GM13977 (cell line): ENCODE results near the gene ARHGAP22.

Experiments
- DNase-seq: peaks from one replicate; pipeline ENCODE4 v3.0.0; 2012; ENCODE audit warnings: low spot score
- CTCF ChIP-seq: IDR thresholded peaks from 2 replicates; pipeline ENCODE4 v1.5.1; 2012; ENCODE audit warnings: mild to moderate bottlenecking, control low read depth; ENCODE audit not compliant: insufficient read depth; ENCODE audit errors: extremely low read depth, missing control alignments
- in situ Hi-C: fragments of 300-500 bp; cut with MboI; formaldehyde crosslinking; loops from one replicate; pipeline ENCODE4 v1.12.0; 2022; ENCODE audit warnings: low sequenced_read_pairs, low pct_unique_long_range_greater_than_20kb, mixed read lengths, inconsistent platforms; ENCODE audit not compliant: unreplicated experiment

The ARHGAP22 gene

DNA sequence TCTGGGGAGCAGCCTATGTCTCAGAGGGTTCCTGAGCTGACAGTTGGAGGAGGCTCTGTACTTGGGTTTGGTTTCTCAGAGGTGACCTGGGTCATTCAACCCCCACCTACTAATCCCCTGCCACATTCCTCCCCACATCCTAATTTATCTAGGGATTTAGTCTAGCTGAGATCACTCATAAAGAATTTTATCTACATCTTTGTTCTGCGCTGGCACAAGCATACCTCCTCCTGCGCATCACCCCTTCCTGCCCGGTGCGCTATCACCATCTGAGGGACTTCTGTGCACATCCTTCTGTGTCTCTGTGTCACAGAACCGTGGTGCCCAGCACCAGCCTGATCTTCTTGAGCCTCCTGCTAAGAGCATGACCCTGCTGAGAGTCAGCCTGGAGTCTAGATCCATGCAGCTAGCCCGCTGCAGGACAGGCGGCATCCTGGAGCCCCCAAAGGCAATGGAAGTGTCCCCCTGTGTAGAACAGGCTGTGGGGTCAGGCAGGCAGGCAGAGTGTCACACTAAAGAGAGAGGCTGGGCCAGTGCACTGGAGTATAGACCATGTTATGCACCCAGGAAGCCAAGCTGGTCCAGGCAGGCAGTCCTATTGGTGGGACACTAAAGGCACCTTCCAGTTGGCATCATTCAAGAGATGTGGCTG lies 63.6 kb downstream of the ARHGAP22 start:
- in situ Hi-C loops = loop anchor here (10.0 kb wide), 1 partner anchor 54 kb away; no protein-coding TSS in a partner anchor
- DNase-seq = no peak
- no peak for TF ChIP-seq CTCF

DNA sequence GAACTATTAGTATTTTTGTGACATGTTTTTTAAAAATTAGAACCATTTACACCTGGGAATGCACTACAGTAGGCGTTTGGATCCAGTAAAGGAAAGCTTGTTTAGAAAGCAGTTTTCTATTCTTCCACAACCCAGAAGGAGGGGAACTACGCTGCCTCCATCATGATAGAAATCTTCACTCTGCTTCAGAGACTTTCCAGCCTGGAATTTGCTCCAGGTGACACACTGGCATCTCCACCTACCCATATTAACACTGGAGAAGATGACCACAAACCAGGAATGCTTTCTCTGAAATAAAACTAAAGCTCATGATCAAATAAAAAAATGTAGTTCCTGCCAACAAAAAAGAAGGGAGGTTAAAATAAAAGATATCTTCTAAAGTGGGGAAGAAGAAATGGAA lies 66.3 kb downstream of the ARHGAP22 start:
- no peak for TF ChIP-seq CTCF
- in situ Hi-C loops = no loop called here
- DNase-seq = no peak

GRCh38 chr10:48536916-48537890 lies 67.7 kb downstream of the ARHGAP22 start:
- no peak for TF ChIP-seq CTCF
- no peak for DNase-seq
- in situ Hi-C loops = no loop called here

- TF ChIP-seq CTCF = no peak
- DNase-seq = no peak
- in situ Hi-C loops = no loop called here
Observed at GRCh38 chr10:48536156-48536500, 68.7 kb downstream of the ARHGAP22 start.

DNA sequence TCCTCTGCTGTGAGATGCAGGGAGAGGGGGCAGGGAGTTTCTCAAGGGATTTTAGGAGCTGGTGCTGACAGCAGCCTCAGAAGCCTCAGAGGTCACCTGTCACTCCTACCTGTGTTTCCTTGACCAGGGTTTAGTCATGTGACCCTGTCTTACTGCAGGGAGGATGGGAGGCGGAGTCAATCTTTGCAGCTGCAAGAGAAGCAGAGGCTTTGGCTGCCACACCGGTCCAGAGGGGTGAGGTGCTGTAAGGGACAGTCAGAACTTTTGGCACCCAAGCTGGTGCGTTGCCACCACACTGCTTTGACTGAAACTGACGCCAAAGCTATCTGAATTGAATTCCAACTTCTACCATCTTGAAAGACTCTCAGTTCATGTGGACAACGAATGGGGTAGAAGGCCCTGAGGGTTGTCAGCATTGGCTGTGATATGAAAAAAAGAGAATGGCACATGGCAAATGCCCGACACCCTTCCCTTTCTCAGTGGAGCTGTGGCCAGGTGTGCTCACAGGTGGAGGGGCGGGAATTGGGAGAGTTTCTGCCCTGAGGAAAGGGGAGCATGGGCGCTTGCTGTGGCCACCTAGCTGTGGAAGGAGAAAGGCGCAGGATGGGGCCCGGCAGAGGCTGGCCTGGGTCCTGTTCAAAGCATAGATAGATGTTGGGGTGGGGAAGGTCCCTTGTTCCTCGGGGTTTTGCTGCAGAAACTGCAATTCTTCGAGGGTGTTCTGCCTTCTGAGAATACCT lies 69.3 kb downstream of the ARHGAP22 start:
- in situ Hi-C loops = no loop called here
- no peak for DNase-seq
- TF ChIP-seq CTCF = peak; percentile 16

DNA sequence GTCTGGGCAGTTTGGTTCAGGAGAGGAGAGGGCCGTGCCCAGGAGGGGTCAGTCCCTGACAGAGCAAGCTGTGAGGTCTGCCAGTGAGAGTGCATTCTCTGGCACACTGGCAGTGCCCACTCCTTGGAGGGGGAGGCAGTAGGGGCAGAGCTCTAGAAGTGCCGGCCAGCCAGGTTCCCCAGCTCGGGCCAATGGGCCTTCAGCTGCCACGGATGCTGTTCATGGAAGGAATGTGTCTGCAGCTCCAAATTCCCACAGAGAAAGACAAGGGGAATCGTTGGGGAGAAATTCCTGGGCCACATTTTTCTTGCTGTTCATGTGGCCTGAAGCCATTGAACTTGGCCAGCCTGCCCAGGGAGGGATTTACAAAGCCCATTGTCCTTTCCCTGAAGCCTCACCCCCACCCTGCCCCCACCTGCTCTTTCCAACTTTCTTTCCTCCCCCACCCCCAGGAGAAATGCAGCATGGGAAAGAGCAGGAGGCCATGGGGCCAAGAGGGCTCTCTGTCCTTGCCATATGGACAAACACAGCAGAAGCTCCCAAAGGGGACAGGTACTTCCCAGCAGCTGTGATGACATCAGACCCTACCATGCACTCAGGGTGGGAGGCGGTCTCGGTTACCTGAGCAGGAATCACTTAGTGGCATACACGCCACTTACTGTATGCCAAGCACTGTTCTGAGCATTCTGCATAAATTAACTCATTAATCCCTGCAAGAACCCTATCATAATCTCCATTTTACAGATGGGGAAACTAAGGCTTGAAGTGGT lies 70.7 kb downstream of the ARHGAP22 start:
- in situ Hi-C loops = no loop called here
- no peak for TF ChIP-seq CTCF
- no peak for DNase-seq
